ENCODE results near the gene SERTAD3. TPM values are rescaled to one million over a fixed set of nuclear protein-coding genes. Genes with fewer than 3 reads are reported as not detected.

SERTAD3 gene
- total and polyA plus RNA-seq, 10 of the 15 experiments (the other 5 are each of a cell fraction or from before 2014, with no cell fraction given), result 4.2 to 22.4 (median 13.7) TPM

GRCh38 chr19:40420766-40421765 is 23.1 kb downstream of the SERTAD3 start (continued):
- TF ChIP-seq ZNF384 (IDR thresholded peaks at IDR 0.05; ENCODE audit: borderline replicate concordance, low read depth, low read length) (no peak), CEBPZ (IDR thresholded peaks at IDR 0.05; ENCODE audit: low read depth, low read length) (no peak), USF1 (IDR thresholded peaks at IDR 0.05; ENCODE audit: borderline replicate concordance, extremely low read length, insufficient read depth, low read depth, low read length) (no peak), POU2F2 (IDR thresholded peaks at IDR 0.05; ENCODE audit: borderline replicate concordance, low read depth, low read length) (peak; percentile 10; the same call in 1 of the 3 replicates), CHD4 (IDR thresholded peaks at IDR 0.05) (no peak), ZBTB4 (CRISPR knock-in tag; IDR thresholded peaks at IDR 0.05) (no peak), SREBF1 (IDR thresholded peaks at IDR 0.05; ENCODE audit: low read length) (no peak), REST (IDR thresholded peaks at IDR 0.05; ENCODE audit: low read depth, low read length) (no peak), E2F4 (IDR thresholded peaks at IDR 0.05; ENCODE audit: low read depth, low read length) (no peak), CBFB (IDR thresholded peaks at IDR 0.05; ENCODE audit: low read depth) (no peak; the same call in 1 of the 2 replicates), POLR2AphosphoS5 (IDR thresholded peaks at IDR 0.05; ENCODE audit: low read length) (peak; percentile 82)

Data from GM12878 (cell line).